Astrocyte (in vitro differentiated cells and primary cell): ENCODE results near the gene LYSMD3. TPM values are rescaled to one million over a fixed set of nuclear protein-coding genes. Genes with fewer than 3 reads are reported as not detected.

ENCODE experiments used
- DNase-seq: peaks from one replicate; pipeline ENCODE4 v3.0.0-alpha.2; 2010; ENCODE audit warnings: low read depth
- FAIRE-seq: peaks from 2 replicates; lab custom pipeline; 2011; peaks lifted over from hg19 to GRCh38; lab: Jason Lieb, UNC
- H2AFZ ChIP-seq: 2 replicates; pipeline ENCODE4 v1.6.0; 2012; ENCODE audit warnings: low read depth, low read length, inconsistent platforms
- H3K27ac ChIP-seq: 2 replicates; pipeline ENCODE4 v1.5.1; 2011; ENCODE audit warnings: low read depth, low read length, inconsistent platforms
- H3K27me3 ChIP-seq: 2 replicates; pipeline ENCODE4 v1.6.0; 2011; ENCODE audit warnings: low read length, inconsistent platforms; ENCODE audit not compliant: insufficient read depth
- H3K36me3 ChIP-seq: 2 replicates; pipeline ENCODE4 v1.5.1; 2011; ENCODE audit warnings: low read length, inconsistent platforms; ENCODE audit not compliant: insufficient read depth
- H3K4me1 ChIP-seq: 2 replicates; pipeline ENCODE4 v1.5.1; 2011; ENCODE audit warnings: low read length, inconsistent platforms; ENCODE audit not compliant: insufficient read depth
- H3K4me2 ChIP-seq: 2 replicates; pipeline ENCODE4 v1.6.0; 2012; ENCODE audit warnings: low read length, inconsistent platforms
- H3K4me3 ChIP-seq: 2 replicates; pipeline ENCODE4 v1.5.1; 2011; ENCODE audit warnings: low read depth, mild to moderate bottlenecking, low read length, inconsistent platforms; ENCODE audit not compliant: insufficient read depth
- H3K79me2 ChIP-seq: 2 replicates; pipeline ENCODE4 v1.6.0; 2012; ENCODE audit warnings: mild to moderate bottlenecking, low read length, inconsistent platforms; ENCODE audit not compliant: insufficient read depth
- H3K9ac ChIP-seq: 2 replicates; pipeline ENCODE4 v1.6.0; 2012; ENCODE audit warnings: mild to moderate bottlenecking, low read length, inconsistent platforms
- H3K9me3 ChIP-seq: 2 replicates; pipeline ENCODE4 v1.5.1; 2012; ENCODE audit warnings: low read depth, mild to moderate bottlenecking, low read length, inconsistent platforms; ENCODE audit not compliant: insufficient read depth
- H4K20me1 ChIP-seq: 2 replicates; pipeline ENCODE4 v1.6.0; 2012; ENCODE audit warnings: low read length, inconsistent platforms; ENCODE audit not compliant: insufficient read depth
- H3K27ac Mint-ChIP-seq: one replicate; pipeline ENCODE4 v1.8.0; 2021; ENCODE audit warnings: mild to moderate bottlenecking, mixed read lengths; ENCODE audit not compliant: unreplicated experiment
- H3K27me3 Mint-ChIP-seq: one replicate; pipeline ENCODE4 v1.8.0; 2021; ENCODE audit warnings: low read depth, mixed read lengths; ENCODE audit not compliant: unreplicated experiment
- H3K36me3 Mint-ChIP-seq: one replicate; pipeline ENCODE4 v1.8.0; 2021; ENCODE audit warnings: low read depth, mixed read lengths; ENCODE audit not compliant: unreplicated experiment
- H3K4me1 Mint-ChIP-seq: one replicate; pipeline ENCODE4 v1.8.0; 2021; ENCODE audit warnings: low read depth, mixed read lengths; ENCODE audit not compliant: unreplicated experiment
- H3K4me3 Mint-ChIP-seq: one replicate; pipeline ENCODE4 v1.8.0; 2021; ENCODE audit warnings: mild to moderate bottlenecking, moderate library complexity, mixed read lengths; ENCODE audit not compliant: unreplicated experiment
- H3K9me3 Mint-ChIP-seq: one replicate; pipeline ENCODE4 v1.8.0; 2021; ENCODE audit warnings: mild to moderate bottlenecking, mixed read lengths; ENCODE audit not compliant: unreplicated experiment
- EZH2 ChIP-seq: IDR thresholded peaks from 2 replicates; pipeline ENCODE4 v1.6.1; 2012; ENCODE audit warnings: mild to moderate bottlenecking, low read length, inconsistent platforms; ENCODE audit not compliant: insufficient read depth
- total RNA-seq: library from RNA; stranded (reverse); gene quantifications from 2 replicates; pipeline ENCODE4 v1.2.1, GENCODE V29; 2021
- TF ChIP-seq, protein P1 (sequence below): IDR thresholded peaks from 2 replicates; pipeline ENCODE4 v1.5.1; 2011; ENCODE audit warnings: low read depth, mild to moderate bottlenecking, inconsistent platforms, low read length, moderate library complexity; ENCODE audit not compliant: insufficient read depth

Gene LYSMD3
- total RNA-seq, 1 donor from 2014 or later = 26.9 TPM

DNA sequence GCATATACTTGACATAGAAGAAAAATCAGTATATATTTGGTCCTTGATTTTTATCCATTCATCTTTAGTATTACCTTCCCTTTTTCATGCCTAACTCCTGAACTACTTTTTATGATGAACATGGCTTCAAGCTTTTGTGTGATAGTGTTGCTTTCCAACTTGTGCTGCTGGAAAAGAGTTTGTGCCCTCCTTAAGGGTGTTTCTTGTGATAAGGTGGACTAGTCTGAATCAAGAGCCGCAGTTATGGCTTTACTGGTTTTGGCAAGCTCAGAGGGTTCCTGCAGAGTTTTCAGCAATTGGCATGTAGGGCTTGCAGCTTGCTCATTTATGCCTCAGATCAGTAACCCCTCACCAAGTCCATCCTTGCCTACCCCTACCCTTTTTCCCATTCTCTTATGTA, 34.2 kb downstream of the LYSMD3 start:
- no peak overlapping the region for H3K27ac Mint-ChIP-seq
- peaks cover 4% of the 10 kb centered on the region for H3K36me3 Mint-ChIP-seq
- no peak overlapping the region for H3K4me2 ChIP-seq
- no peaks in the 10 kb centered on the region for H3K36me3 ChIP-seq
- H3K4me1 ChIP-seq = no peaks in the 10 kb centered on the region
- TF ChIP-seq, protein P1, sequence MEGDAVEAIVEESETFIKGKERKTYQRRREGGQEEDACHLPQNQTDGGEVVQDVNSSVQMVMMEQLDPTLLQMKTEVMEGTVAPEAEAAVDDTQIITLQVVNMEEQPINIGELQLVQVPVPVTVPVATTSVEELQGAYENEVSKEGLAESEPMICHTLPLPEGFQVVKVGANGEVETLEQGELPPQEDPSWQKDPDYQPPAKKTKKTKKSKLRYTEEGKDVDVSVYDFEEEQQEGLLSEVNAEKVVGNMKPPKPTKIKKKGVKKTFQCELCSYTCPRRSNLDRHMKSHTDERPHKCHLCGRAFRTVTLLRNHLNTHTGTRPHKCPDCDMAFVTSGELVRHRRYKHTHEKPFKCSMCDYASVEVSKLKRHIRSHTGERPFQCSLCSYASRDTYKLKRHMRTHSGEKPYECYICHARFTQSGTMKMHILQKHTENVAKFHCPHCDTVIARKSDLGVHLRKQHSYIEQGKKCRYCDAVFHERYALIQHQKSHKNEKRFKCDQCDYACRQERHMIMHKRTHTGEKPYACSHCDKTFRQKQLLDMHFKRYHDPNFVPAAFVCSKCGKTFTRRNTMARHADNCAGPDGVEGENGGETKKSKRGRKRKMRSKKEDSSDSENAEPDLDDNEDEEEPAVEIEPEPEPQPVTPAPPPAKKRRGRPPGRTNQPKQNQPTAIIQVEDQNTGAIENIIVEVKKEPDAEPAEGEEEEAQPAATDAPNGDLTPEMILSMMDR = no peak
- no peak for TF ChIP-seq EZH2
- H4K20me1 ChIP-seq = no peaks in the 10 kb centered on the region
- no peaks in the 10 kb centered on the region for H3K4me1 Mint-ChIP-seq
- no peak overlapping the region for H3K4me3 ChIP-seq
- H3K27me3 Mint-ChIP-seq = no peaks in the 10 kb centered on the region
- H3K79me2 ChIP-seq = no peaks in the 10 kb centered on the region
- H3K27me3 ChIP-seq = no peaks in the 10 kb centered on the region
- FAIRE-seq = no peak
- H3K9me3 ChIP-seq = no peaks in the 10 kb centered on the region
- H3K9me3 Mint-ChIP-seq = peaks cover 3% of the 10 kb centered on the region
- H3K4me3 Mint-ChIP-seq = no peak overlapping the region
- no peak overlapping the region for H2AFZ ChIP-seq
- DNase-seq = no peak
- H3K9ac ChIP-seq = no peak overlapping the region
- H3K27ac ChIP-seq = no peak overlapping the region

DNA sequence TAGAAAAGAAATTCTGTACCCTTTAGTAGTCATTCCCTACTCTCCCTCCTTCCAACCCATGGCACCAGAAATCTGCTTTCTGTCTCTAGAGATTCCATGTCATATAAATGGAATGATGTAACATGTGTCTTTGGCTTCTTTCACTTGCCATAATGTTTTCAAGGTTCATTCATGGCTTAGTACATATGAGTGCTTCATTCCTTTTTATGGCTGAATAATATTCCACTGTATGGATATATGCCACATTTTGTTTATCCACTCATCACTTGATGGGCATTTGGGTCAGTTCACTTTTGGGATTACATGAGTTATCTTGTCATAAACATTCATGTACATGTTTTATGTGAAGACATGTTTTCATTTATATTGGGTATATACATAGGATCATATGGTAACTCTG, 35.3 kb downstream of the LYSMD3 start:
- TF ChIP-seq, protein P1 = no peak
- TF ChIP-seq EZH2 = no peak
- Histone ChIP-seq H3K9ac (no peak overlapping the region), H3K27me3 (no peaks in the 10 kb centered on the region), H3K4me2 (no peak overlapping the region), H4K20me1 (no peaks in the 10 kb centered on the region), H3K27ac (no peak overlapping the region), H3K4me1 (no peaks in the 10 kb centered on the region), H3K9me3 (no peaks in the 10 kb centered on the region), H3K79me2 (no peaks in the 10 kb centered on the region), H2AFZ (no peak overlapping the region), H3K4me3 (no peak overlapping the region), H3K36me3 (no peaks in the 10 kb centered on the region)
- DNase-seq = no peak
- H3K4me3 Mint-ChIP-seq = no peak overlapping the region
- H3K36me3 Mint-ChIP-seq = peaks cover 4% of the 10 kb centered on the region
- H3K27ac Mint-ChIP-seq = no peak overlapping the region
- no peaks in the 10 kb centered on the region for H3K4me1 Mint-ChIP-seq
- H3K27me3 Mint-ChIP-seq = no peaks in the 10 kb centered on the region
- FAIRE-seq = no peak
- H3K9me3 Mint-ChIP-seq = peaks cover 3% of the 10 kb centered on the region

DNA sequence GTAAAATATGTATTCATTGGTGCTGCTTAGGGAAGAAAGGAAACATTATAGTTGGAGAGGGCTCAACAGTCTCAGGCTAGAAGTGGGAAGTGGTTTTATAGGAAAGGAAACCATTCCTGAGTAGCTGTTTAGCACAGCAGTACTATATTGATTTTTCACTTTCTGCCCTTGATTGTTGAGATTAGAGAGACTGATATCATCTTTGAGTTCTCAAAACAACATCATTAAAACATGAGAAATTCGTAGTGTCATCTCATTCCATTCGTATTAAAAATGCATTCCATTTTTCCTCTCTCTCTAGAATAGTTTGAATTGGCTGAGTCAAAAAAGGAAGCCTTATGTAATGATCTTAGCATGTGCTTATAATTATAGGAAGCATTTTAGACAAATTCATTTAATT, 40.6 kb downstream of the LYSMD3 start:
- H3K27me3 Mint-ChIP-seq = no peaks in the 10 kb centered on the region
- H3K36me3 Mint-ChIP-seq = no peaks in the 10 kb centered on the region
- H3K4me3 Mint-ChIP-seq = no peak overlapping the region
- no peaks in the 10 kb centered on the region for H3K27me3 ChIP-seq
- no peak overlapping the region for H3K27ac ChIP-seq
- no peaks in the 10 kb centered on the region for H3K4me1 ChIP-seq
- no peaks in the 10 kb centered on the region for H4K20me1 ChIP-seq
- no peak overlapping the region for H3K4me3 ChIP-seq
- TF ChIP-seq EZH2 = no peak
- no peaks in the 10 kb centered on the region for H3K9me3 ChIP-seq
- H3K9ac ChIP-seq = no peak overlapping the region
- H3K9me3 Mint-ChIP-seq = no peaks in the 10 kb centered on the region
- FAIRE-seq (no peak), DNase-seq (peak; percentile 43)
- H3K36me3 ChIP-seq = no peaks in the 10 kb centered on the region
- H3K4me1 Mint-ChIP-seq = peaks cover 8% of the 10 kb centered on the region
- H3K4me2 ChIP-seq = no peak overlapping the region
- no peaks in the 10 kb centered on the region for H3K79me2 ChIP-seq
- no peak overlapping the region for H3K27ac Mint-ChIP-seq
- no peak overlapping the region for H2AFZ ChIP-seq
